ENCODE measurements around the gene TCF4. TPM values are rescaled to one million over a fixed set of nuclear protein-coding genes. Genes with fewer than 3 reads are reported as not detected.

TCF4 gene
- polyA plus RNA-seq, 1 donor (not counting 4 experiments of a cell fraction or from before 2014, with no cell fraction given): 9.7 TPM

DNA sequence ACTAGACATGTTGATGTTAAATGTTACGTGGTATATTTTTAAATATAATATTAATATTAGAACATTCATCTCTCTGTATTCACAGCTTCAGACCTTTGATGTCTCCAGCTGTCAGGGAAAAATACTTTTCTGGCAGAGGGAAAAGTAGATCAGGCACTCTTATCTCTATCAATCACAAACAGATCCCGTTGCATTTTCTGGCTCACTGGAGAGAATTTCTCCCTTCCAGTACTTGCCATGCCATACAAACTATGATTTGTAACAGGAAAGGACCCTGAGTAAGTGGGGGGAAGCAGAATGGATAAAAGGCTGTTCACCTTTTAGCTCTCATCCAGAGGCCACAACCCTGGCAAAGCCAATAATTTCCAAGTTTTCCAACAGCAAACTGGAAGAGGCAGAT lies 158.0 kb downstream of the TCF4 start:
- no peak overlapping the region for H3K9ac ChIP-seq (ENCODE audit: control insufficient read depth, extremely low read depth, insufficient read depth, low read length)
- H3K27me3 ChIP-seq (ENCODE audit: control insufficient read depth, extremely low read depth, insufficient read depth, low read length): no peaks in the 10 kb centered on the region
- H3K27ac ChIP-seq (ENCODE audit: control insufficient read depth, insufficient read depth, low read length): no peak overlapping the region
- H3K4me3 ChIP-seq (ENCODE audit: control insufficient read depth in 2 of 3, extremely low read depth in 1 of 3, insufficient read depth in 2 of 3, low read depth in 1 of 3, low read length in 3 of 3): no peak overlapping the region
- no peak overlapping the region for H3K4me2 ChIP-seq (ENCODE audit: control insufficient read depth, extremely low read depth, insufficient read depth, low read depth, low read length)
- H3K9me1 ChIP-seq (ENCODE audit: control insufficient read depth, extremely low read depth, insufficient read depth, low read length): no peaks in the 10 kb centered on the region
- no peak overlapping the region for H2AFZ ChIP-seq (ENCODE audit: control insufficient read depth, low read length)
- no peaks in the 10 kb centered on the region for H4K20me1 ChIP-seq (ENCODE audit: control insufficient read depth, extremely low read depth, insufficient read depth, low read length)
- FAIRE-seq (no peak), DNase-seq (ENCODE audit: low read depth, low spot score) (no peak)
- H3K9me3 ChIP-seq (ENCODE audit: control insufficient read depth, low read depth, low read length): no peaks in the 10 kb centered on the region
- no peaks in the 10 kb centered on the region for H3K36me3 ChIP-seq (ENCODE audit: control insufficient read depth in 2 of 2, extremely low read depth in 1 of 2, insufficient read depth in 2 of 2, low read length in 2 of 2)
- dilution Hi-C loops (cut with MboI; ENCODE audit: extremely low pct_ligation_motif_present, low sequenced_read_pairs): no loop called here
- no peak for TF ChIP-seq CTCF (optimal IDR thresholded peaks at IDR 0.05 in 1 of 3, IDR thresholded peaks at IDR 0.05 in 1 of 3, conservative IDR thresholded peaks at IDR 0.05 in 1 of 3; ENCODE audit: extremely low read depth in 1 of 3, insufficient read depth in 2 of 3, low read length in 3 of 3)
- no peak for TF ChIP-seq EZH2 (IDR thresholded peaks at IDR 0.05; ENCODE audit: low read length)
- no peaks in the 10 kb centered on the region for H3K79me2 ChIP-seq (ENCODE audit: control insufficient read depth, insufficient read depth, low read length)
- no peaks in the 10 kb centered on the region for H3K4me1 ChIP-seq (ENCODE audit: control insufficient read depth, extremely low read depth, insufficient read depth, low read length)

GRCh38 chr18:55427951-55428350 lies 160.0 kb downstream of the TCF4 start:
- Histone ChIP-seq H3K9me1 (ENCODE audit: control insufficient read depth, extremely low read depth, insufficient read depth, low read length) (no peaks in the 10 kb centered on the region), H2AFZ (ENCODE audit: control insufficient read depth, low read length) (no peak overlapping the region), H3K9me3 (ENCODE audit: control insufficient read depth, low read depth, low read length) (no peaks in the 10 kb centered on the region), H3K4me2 (ENCODE audit: control insufficient read depth, extremely low read depth, insufficient read depth, low read depth, low read length) (no peak overlapping the region), H3K9ac (ENCODE audit: control insufficient read depth, extremely low read depth, insufficient read depth, low read length) (no peak overlapping the region), H3K36me3 (ENCODE audit: control insufficient read depth in 2 of 2, extremely low read depth in 1 of 2, insufficient read depth in 2 of 2, low read length in 2 of 2) (no peaks in the 10 kb centered on the region), H3K27ac (ENCODE audit: control insufficient read depth, insufficient read depth, low read length) (no peak overlapping the region), H4K20me1 (ENCODE audit: control insufficient read depth, extremely low read depth, insufficient read depth, low read length) (no peaks in the 10 kb centered on the region), H3K27me3 (ENCODE audit: control insufficient read depth, extremely low read depth, insufficient read depth, low read length) (no peaks in the 10 kb centered on the region), H3K4me1 (ENCODE audit: control insufficient read depth, extremely low read depth, insufficient read depth, low read length) (peaks cover under 1% of the 10 kb centered on the region), H3K79me2 (ENCODE audit: control insufficient read depth, insufficient read depth, low read length) (no peaks in the 10 kb centered on the region), H3K4me3 (ENCODE audit: control insufficient read depth in 2 of 3, extremely low read depth in 1 of 3, insufficient read depth in 2 of 3, low read depth in 1 of 3, low read length in 3 of 3) (no peak overlapping the region)
- TF ChIP-seq CTCF (optimal IDR thresholded peaks at IDR 0.05 in 1 of 3, IDR thresholded peaks at IDR 0.05 in 1 of 3, conservative IDR thresholded peaks at IDR 0.05 in 1 of 3; ENCODE audit: extremely low read depth in 1 of 3, insufficient read depth in 2 of 3, low read length in 3 of 3) (no peak), EZH2 (IDR thresholded peaks at IDR 0.05; ENCODE audit: low read length) (no peak)
- FAIRE-seq (no peak), DNase-seq (ENCODE audit: low read depth, low spot score) (no peak)
- dilution Hi-C loops (cut with MboI; ENCODE audit: extremely low pct_ligation_motif_present, low sequenced_read_pairs): no loop called here

Data from keratinocyte (primary cell).